ENCODE measurements around the gene DDX46.

DDX46 gene

DNA sequence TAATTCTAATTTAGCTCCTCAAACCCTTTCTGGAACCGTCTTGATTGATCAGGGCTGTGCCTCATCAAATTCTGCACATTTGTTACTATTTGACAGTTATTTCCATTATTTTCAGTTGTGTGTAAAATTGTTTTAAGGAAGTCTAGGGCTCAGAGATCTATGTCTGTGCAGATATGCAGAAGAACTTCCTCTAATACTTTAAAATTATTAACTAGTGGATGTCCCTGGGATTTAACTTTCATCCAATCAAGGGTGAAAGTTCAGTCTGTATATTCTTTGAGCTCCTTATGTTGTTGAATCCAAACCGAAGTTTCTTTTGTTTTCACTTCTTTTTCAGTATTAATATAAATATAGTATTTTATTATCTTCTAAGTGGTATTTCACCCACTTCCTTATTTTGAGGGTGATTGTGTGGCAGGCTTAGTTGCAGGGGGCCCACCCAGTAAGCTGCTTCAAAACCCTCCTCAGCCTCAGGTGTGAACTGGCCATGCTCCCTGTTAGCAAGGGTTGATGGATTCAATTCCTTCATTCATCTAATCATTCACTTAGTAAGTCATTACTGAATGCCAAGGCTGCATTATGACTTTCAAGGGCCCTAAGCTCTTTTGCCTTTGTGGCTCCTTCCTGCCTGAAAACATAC, 22.3 kb upstream of the DDX46 start:
- no peak overlapping the region for H3K4me3 ChIP-seq (ENCODE audit: low read depth, low read length)
- no peak for TF ChIP-seq CTCF (IDR thresholded peaks at IDR 0.05; ENCODE audit: low read depth, low read length)

- peak; percentile 30 for TF ChIP-seq CTCF (IDR thresholded peaks at IDR 0.05; ENCODE audit: low read depth, low read length)
- peak within 1 kb of the TSS; percentile 96 for H3K4me3 ChIP-seq (ENCODE audit: low read depth, low read length)
Measured at GRCh38 chr5:134738133-134738962, 20.2 kb upstream of the DDX46 start, which contains the start of gene CAMLG. Gene CAMLG (plus strand): TSS chr5:134738548. CDS start chr5:134738621, 73 bp downstream.

GRCh38 chr5:134738963-134739661, 19.5 kb upstream of the DDX46 start:
- no peak for TF ChIP-seq CTCF (IDR thresholded peaks at IDR 0.05; ENCODE audit: low read depth, low read length)

GRCh38 chr5:134741052-134741451, 17.5 kb upstream of the DDX46 start:
- no peak overlapping the region for H3K4me3 ChIP-seq (ENCODE audit: low read depth, low read length)
- no peak for TF ChIP-seq CTCF (IDR thresholded peaks at IDR 0.05; ENCODE audit: low read depth, low read length)

More at GRCh38 chr5:134738963-134739661, 19.5 kb upstream of the DDX46 start:
- H3K4me3 ChIP-seq (ENCODE audit: low read depth, low read length), result peak overlapping the region; percentile 96

- no peak overlapping the region for H3K4me3 ChIP-seq (ENCODE audit: low read depth, low read length)
- no peak for TF ChIP-seq CTCF (IDR thresholded peaks at IDR 0.05; ENCODE audit: low read depth, low read length)
Measured at GRCh38 chr5:134742134-134742533, 16.4 kb upstream of the DDX46 start.

- no peak for TF ChIP-seq CTCF (IDR thresholded peaks at IDR 0.05; ENCODE audit: low read depth, low read length)
Measured at GRCh38 chr5:134749415-134749814, 9.2 kb upstream of the DDX46 start.

More at GRCh38 chr5:134749415-134749814, 9.2 kb upstream of the DDX46 start:
- H3K4me3 ChIP-seq (ENCODE audit: low read depth, low read length), result no peak overlapping the region

Data from WI38 (cell line).